Body of pancreas (tissue), 4 donors: Measurements from ENCODE around the gene PKNOX1. TPM values are rescaled to one million over a fixed set of nuclear protein-coding genes. Genes with fewer than 3 reads are reported as not detected.
"Not testable (repeated sequence)": the region's sequence is repeated elsewhere in the genome, so short reads cannot be mapped to it uniquely, and the experiment has no call there.

Experiments used
- ATAC-seq: fragments of 150-250 bp; one replicate; pipeline ENCODE4 v1.9.1; 2016
- DNase-seq, 4 donors: peaks; one replicate each; pipeline ENCODE4 v3.0.0-alpha.2; 2019
- H3K27ac ChIP-seq, 4 donors: fragments of 200-600 bp; sonication (generic); 1 replicate in 3 of 4; 2 replicates in 1 of 4; pipeline versions ENCODE4 v1.5.1 to v1.6.1; 2016 to 2019; ENCODE audit warnings: mild to moderate bottlenecking in 1 of 4, mixed read lengths in 1 of 4, moderate library complexity in 1 of 4
- H3K27me3 ChIP-seq, 2 donors: fragments of 200-600 bp; sonication (generic); one replicate each; pipeline ENCODE4 v1.6.0; 2016; ENCODE audit warnings: mild to moderate bottlenecking in 1 of 2
- H3K36me3 ChIP-seq, 2 donors: fragments of 200-600 bp; sonication (generic); replicated peaks in 1 of 2; 2 replicates each; pipeline ENCODE4 v1.5.1; 2016; ENCODE audit warnings: low read depth in 2 of 2; ENCODE audit not compliant: insufficient read depth in 1 of 2
- H3K4me1 ChIP-seq: fragments of 200-600 bp; sonication (generic); one replicate; pipeline ENCODE4 v1.6.0; 2016
- H3K4me3 ChIP-seq, 2 donors: fragments of 200-600 bp; sonication (generic); 1 replicate in 1 of 2; 2 replicates in 1 of 2; pipeline ENCODE4 v1.5.1; 2016 to 2019
- H3K9me3 ChIP-seq, 3 donors: fragments of 200-600 bp; sonication (generic); 1 replicate in 2 of 3; 2 replicates in 1 of 3; pipeline ENCODE4 v1.5.1; 2016
- CTCF ChIP-seq, 7 experiments: fragments of 450-650 bp in 4 of 7; fragments of 200-600 bp in 3 of 7; sonication (generic) in 3 of 7; IDR thresholded peaks; one replicate each; pipeline ENCODE4 v1.5.1; 2016 to 2019; ENCODE audit warnings: antibody characterized with exemption in 7 of 7
- POLR2A ChIP-seq, 3 donors: fragments of 450-650 bp; IDR thresholded peaks; one replicate each; pipeline ENCODE4 v1.6.1; 2016; ENCODE audit warnings: antibody characterized with exemption in 3 of 3, mild to moderate bottlenecking in 2 of 3
- WGBS, 2 donors: methylation state at CpG; one replicate each; pipeline ENCODE4 v1.1.5; 2017; 5-methylcytosine and 5-hydroxymethylcytosine counted together
- intact Hi-C: fragments of 100-400 bp; cut with DNase I; formaldehyde crosslinking; loops from one replicate; pipeline ENCODE4 v1.15.1; 2023
- total RNA-seq, 2 donors: library from RNA; depleted of rRNA; stranded (reverse); fragments of >200 nt; gene quantifications; one replicate each; pipeline ENCODE4 v1.1.0, GENCODE V29; 2016

Gene PKNOX1
- total RNA-seq, 2 donors from 2014 or later: 11.2 to 27.4 TPM

GRCh38 chr21:42931560-42932235 lies 42.7 kb upstream of the PKNOX1 start:
- 89 to 90% methylated on average over 13 of the region's 13 CpGs for WGBS, 2 donors
- peaks cover 17% of the 10 kb centered on the region for H3K4me1 ChIP-seq
- no peak overlapping the region for H3K27ac ChIP-seq
- H3K9me3 ChIP-seq: no peaks in the 10 kb centered on the region
- ATAC-seq (no peak), DNase-seq (no peak)
- H3K4me3 ChIP-seq: no peak overlapping the region
- TF ChIP-seq POLR2A (IDR thresholded peaks at IDR 0.05) (no peak), CTCF (IDR thresholded peaks at IDR 0.05) (no peak)
- no peaks in the 10 kb centered on the region for H3K27me3 ChIP-seq
- intact Hi-C loops: loop anchor here (10.0 kb wide), 1 partner anchor 53 kb away; no protein-coding TSS in a partner anchor
- H3K36me3 ChIP-seq: no peaks in the 10 kb centered on the region

- not testable (repeated sequence) for DNase-seq
Observed at GRCh38 chr21:42932378-42933136, 41.8 kb upstream of the PKNOX1 start.

GRCh38 chr21:42933137-42933970 lies 41.0 kb upstream of the PKNOX1 start:
- H3K36me3 ChIP-seq, H3K4me3 ChIP-seq, H3K9me3 ChIP-seq, H3K27me3 ChIP-seq: not testable (repeated sequence)
- intact Hi-C loops: loop anchor here (10.0 kb wide), 1 partner anchor 51 kb away; no protein-coding TSS in a partner anchor
- 19 to 26% methylated on average over 8 to 9 of the region's 9 CpGs for WGBS, 2 donors
- Histone ChIP-seq H3K4me1 (peaks cover 17% of the 10 kb centered on the region), H3K27ac (peak overlapping the region in 3 of 4 donors; percentile 41 to 71 (median 56))
- DNase-seq (peak; percentile 34 to 55 (median 44)), ATAC-seq (peak; percentile 56)

More at GRCh38 chr21:42932378-42933136, 41.8 kb upstream of the PKNOX1 start:
- WGBS, 2 donors: 89 to 93% methylated on average over 11 to 16 of the region's 16 CpGs
- not testable (repeated sequence) for H3K27me3 ChIP-seq, H3K4me3 ChIP-seq, ATAC-seq, H3K36me3 ChIP-seq, H3K9me3 ChIP-seq
- H3K4me1 ChIP-seq: peaks cover 17% of the 10 kb centered on the region
- peak overlapping the region in 2 of 4 donors; percentile 56 to 71 for H3K27ac ChIP-seq
- intact Hi-C loops: loop anchor here (10.0 kb wide), 1 partner anchor 52 kb away; no protein-coding TSS in a partner anchor

- not testable (repeated sequence) for H3K9me3 ChIP-seq, H3K36me3 ChIP-seq, DNase-seq, H3K27me3 ChIP-seq, H3K4me3 ChIP-seq, ATAC-seq
- H3K27ac ChIP-seq: peak overlapping the region in 2 of 4 donors; percentile 41 to 71
- intact Hi-C loops: loop anchor here (10.0 kb wide), 1 partner anchor 51 kb away; no protein-coding TSS in a partner anchor
- WGBS, 2 donors: 90 to 97% methylated on average over 11 to 12 of the region's 12 CpGs
- peaks cover 17% of the 10 kb centered on the region for H3K4me1 ChIP-seq
Observed at GRCh38 chr21:42933973-42934372, 40.4 kb upstream of the PKNOX1 start.

GRCh38 chr21:42936360-42936759 lies 38.0 kb upstream of the PKNOX1 start:
- peaks cover 31% of the 10 kb centered on the region for H3K4me1 ChIP-seq
- not testable (repeated sequence) for H3K9me3 ChIP-seq, ATAC-seq, H3K4me3 ChIP-seq, DNase-seq, H3K27me3 ChIP-seq, H3K36me3 ChIP-seq, H3K27ac ChIP-seq
- WGBS, 2 donors: 69 to 94% methylated on average over 1 to 5 of the region's 5 CpGs
- intact Hi-C loops: loop anchor here (10.0 kb wide), 1 partner anchor 48 kb away; no protein-coding TSS in a partner anchor

- not testable (repeated sequence) for H3K9me3 ChIP-seq, H3K27me3 ChIP-seq, H3K36me3 ChIP-seq, H3K27ac ChIP-seq, ATAC-seq, DNase-seq, H3K4me3 ChIP-seq
- WGBS, 2 donors: 73 to 83% methylated on average over 13 to 16 of the region's 16 CpGs
- intact Hi-C loops: loop anchor here (10.0 kb wide), 1 partner anchor 48 kb away; no protein-coding TSS in a partner anchor
- peaks cover 31% of the 10 kb centered on the region for H3K4me1 ChIP-seq
Observed at GRCh38 chr21:42937034-42937940, 37.1 kb upstream of the PKNOX1 start.
